Calu3 (cell line): Measurements from ENCODE around the gene KRT83. TPM values are rescaled to one million over a fixed set of nuclear protein-coding genes. Genes with fewer than 3 reads are reported as not detected.

Experiments used
- BruUV-seq: library from RNA; stranded (reverse); fragments of 400-500 nt; replicated peaks from 2 replicates; lab custom pipeline; 2021; lab: Mats Ljungman, UMichigan
- CTCF ChIA-PET: fragments of 300-600 bp; sonication (Branson Sonifier 250); formaldehyde crosslinking; loops from one replicate; lab custom pipeline; 2022; ENCODE audit warnings: antibody characterized with exemption; lab: Charles Lee
- DNase-seq: peaks from one replicate; pipeline ENCODE4 v3.0.0; 2022
- H3K27ac Mint-ChIP-seq: one replicate; pipeline ENCODE4 v1.8.0; 2022; ENCODE audit warnings: mixed read lengths; ENCODE audit not compliant: unreplicated experiment
- H3K27me3 Mint-ChIP-seq: one replicate; pipeline ENCODE4 v1.8.0; 2022; ENCODE audit warnings: mixed read lengths; ENCODE audit not compliant: unreplicated experiment
- H3K36me3 Mint-ChIP-seq: one replicate; pipeline ENCODE4 v1.8.0; 2022; ENCODE audit warnings: mild to moderate bottlenecking, moderate library complexity, mixed read lengths; ENCODE audit not compliant: insufficient read depth, unreplicated experiment
- H3K4me1 Mint-ChIP-seq: one replicate; pipeline ENCODE4 v1.8.0; 2022; ENCODE audit warnings: mild to moderate bottlenecking, low read depth, mixed read lengths; ENCODE audit not compliant: unreplicated experiment
- H3K4me3 Mint-ChIP-seq: one replicate; pipeline ENCODE4 v1.8.0; 2022; ENCODE audit warnings: mild to moderate bottlenecking, low read depth, moderate library complexity, mixed read lengths; ENCODE audit not compliant: unreplicated experiment
- H3K9me3 Mint-ChIP-seq: one replicate; pipeline ENCODE4 v1.8.0; 2022; ENCODE audit warnings: low read depth, mixed read lengths; ENCODE audit not compliant: unreplicated experiment
- CTCF ChIP-seq: fragments of 200-600 bp; IDR thresholded peaks from one replicate; pipeline ENCODE4 v1.8.0; 2022; ENCODE audit warnings: antibody characterized with exemption; ENCODE audit not compliant: unreplicated experiment
- intact Hi-C: fragments of 100-400 bp; cut with micrococcal nuclease; formaldehyde crosslinking; loops from one replicate; pipeline ENCODE4 v1.10.0; 2022; ENCODE audit not compliant: unreplicated experiment
- total RNA-seq: library from RNA; stranded (reverse); gene quantifications from 2 replicates; pipeline ENCODE4 v1.2.3, GENCODE V29; 2022

Gene KRT83
- total RNA-seq, 1 experiment from 2014 or later: not detected

- Mint-ChIP-seq H3K4me3 (no peak overlapping the region), H3K27ac (peak overlapping the region; percentile 16), H3K4me1 (no peaks in the 10 kb centered on the region), H3K27me3 (no peaks in the 10 kb centered on the region), H3K36me3 (no peaks in the 10 kb centered on the region), H3K9me3 (peaks cover 3% of the 10 kb centered on the region)
- DNase-seq: no peak
- BruUV-seq: no TSS peak
- CTCF ChIA-PET: interaction anchor here (0.6 kb wide), 1 partner anchor 79 kb away, joined by 5 read pairs; the partner anchor contains the start of gene KRT80
- TF ChIP-seq CTCF: no peak
- intact Hi-C loops: no loop called here
Observed at GRCh38 chr12:52270541-52271070, 50.6 kb downstream of the KRT83 start.

- Mint-ChIP-seq H3K27ac (no peak overlapping the region), H3K27me3 (no peaks in the 10 kb centered on the region), H3K4me3 (no peak overlapping the region), H3K36me3 (no peaks in the 10 kb centered on the region), H3K4me1 (no peaks in the 10 kb centered on the region), H3K9me3 (no peaks in the 10 kb centered on the region)
- no TSS peak for BruUV-seq
- TF ChIP-seq CTCF: no peak
- no peak for DNase-seq
- CTCF ChIA-PET: no interaction called here
- intact Hi-C loops: no loop called here
Observed at GRCh38 chr12:52268212-52268611, 53.0 kb downstream of the KRT83 start.

- TF ChIP-seq CTCF: no peak
- Mint-ChIP-seq H3K27me3 (no peaks in the 10 kb centered on the region), H3K36me3 (peaks cover under 1% of the 10 kb centered on the region), H3K4me3 (no peak overlapping the region), H3K27ac (no peak overlapping the region), H3K4me1 (no peaks in the 10 kb centered on the region), H3K9me3 (no peaks in the 10 kb centered on the region)
- DNase-seq: no peak
- intact Hi-C loops: no loop called here
- no TSS peak for BruUV-seq
- CTCF ChIA-PET: no interaction called here
Observed at GRCh38 chr12:52267699-52268098, 53.5 kb downstream of the KRT83 start.

GRCh38 chr12:52267266-52267665 is 53.9 kb downstream of the KRT83 start:
- Mint-ChIP-seq H3K27ac (no peak overlapping the region), H3K9me3 (no peaks in the 10 kb centered on the region), H3K36me3 (peaks cover 5% of the 10 kb centered on the region), H3K4me3 (no peak overlapping the region), H3K4me1 (no peaks in the 10 kb centered on the region), H3K27me3 (no peaks in the 10 kb centered on the region)
- no peak for DNase-seq
- BruUV-seq: no TSS peak
- intact Hi-C loops: no loop called here
- TF ChIP-seq CTCF: no peak
- CTCF ChIA-PET: no interaction called here
